ENCODE results near the gene GFRA1.
"Not testable (repeated sequence)": the region's sequence is repeated elsewhere in the genome, so short reads cannot be mapped to it uniquely, and the experiment has no call there.

Gene GFRA1

DNA sequence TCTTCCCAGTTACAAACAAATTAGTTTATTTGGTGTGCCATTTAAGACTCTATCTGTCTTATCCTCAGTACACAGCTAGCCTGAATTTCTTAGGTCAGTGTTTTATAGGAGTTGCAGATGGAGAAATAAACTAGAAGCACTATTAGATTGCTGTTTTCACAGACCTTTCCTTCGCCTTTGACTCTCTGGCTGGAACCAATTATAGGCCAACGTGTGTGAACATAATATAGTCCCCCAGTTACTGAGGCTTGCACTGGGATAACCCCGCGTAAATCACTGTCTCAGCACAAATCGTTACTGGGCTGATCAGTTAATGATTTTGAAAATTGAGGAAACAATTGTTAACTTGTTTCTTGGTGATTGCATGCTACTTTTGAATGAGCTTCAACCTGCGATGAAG is 233.4 kb downstream of the GFRA1 start:
- no peak for TF ChIP-seq CTCF (IDR thresholded peaks at IDR 0.05; ENCODE audit: low read depth, low read length)
- H3K4me3 ChIP-seq (ENCODE audit: low read depth, low read length), result no peak overlapping the region
- DNase-seq (ENCODE audit: low read depth, low spot score), result no peak
- in situ Hi-C loops (cut with HindIII; ENCODE audit: low sequenced_read_pairs), result no loop called here

DNA sequence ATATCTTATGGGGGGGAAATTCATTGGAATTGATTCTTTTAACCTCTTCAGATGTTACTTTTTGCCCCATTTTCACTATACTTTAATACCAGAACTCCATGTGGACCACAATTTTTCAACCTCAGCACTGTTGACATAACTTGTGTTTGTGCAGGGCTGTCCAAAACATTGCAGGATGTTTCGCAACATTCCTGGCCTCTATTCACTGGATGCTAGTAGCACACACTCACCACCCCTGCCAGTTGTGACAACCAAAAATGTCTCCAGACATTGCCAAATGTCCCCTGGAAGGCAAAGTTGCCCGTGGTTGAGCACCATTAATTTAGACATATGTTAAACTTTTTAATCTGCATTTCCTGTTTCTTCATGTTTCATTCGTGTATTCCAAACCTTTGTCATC is 234.7 kb downstream of the GFRA1 start:
- H3K4me3 ChIP-seq (ENCODE audit: low read depth, low read length), result no peak overlapping the region
- DNase-seq (ENCODE audit: low read depth, low spot score), result peak; percentile 13
- TF ChIP-seq CTCF (IDR thresholded peaks at IDR 0.05; ENCODE audit: low read depth, low read length), result no peak
- in situ Hi-C loops (cut with HindIII; ENCODE audit: low sequenced_read_pairs), result no loop called here

DNA sequence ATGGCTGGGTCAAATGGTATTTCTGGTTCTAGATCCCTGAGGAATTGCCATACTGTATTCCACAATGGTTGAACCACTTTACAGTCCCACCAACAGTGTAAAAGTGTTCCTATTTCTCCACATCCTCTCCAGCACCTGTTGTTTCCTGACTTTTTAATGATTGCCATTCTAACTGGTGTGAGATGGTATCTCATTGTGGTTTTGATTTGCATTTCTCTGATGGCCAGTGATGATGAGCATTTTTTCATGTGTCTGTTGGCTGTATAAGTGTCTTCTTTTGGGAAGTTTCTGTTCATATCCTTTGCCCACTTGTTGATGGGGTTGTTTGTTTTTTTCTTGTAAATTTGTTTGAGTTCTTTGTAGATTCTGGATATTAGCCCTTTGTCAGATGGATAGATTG is 237.6 kb downstream of the GFRA1 start:
- in situ Hi-C loops (cut with HindIII; ENCODE audit: low sequenced_read_pairs); H3K4me3 ChIP-seq (ENCODE audit: low read depth, low read length); DNase-seq (ENCODE audit: low read depth, low spot score): not testable (repeated sequence)

- H3K4me3 ChIP-seq (ENCODE audit: low read depth, low read length), result no peak overlapping the region
- in situ Hi-C loops (cut with HindIII; ENCODE audit: low sequenced_read_pairs), result no loop called here
- TF ChIP-seq CTCF (IDR thresholded peaks at IDR 0.05; ENCODE audit: low read depth, low read length), result no peak
- DNase-seq (ENCODE audit: low read depth, low spot score), result no peak
Measured at GRCh38 chr10:116030576-116030975, 242.4 kb downstream of the GFRA1 start.

- in situ Hi-C loops (cut with HindIII; ENCODE audit: low sequenced_read_pairs), result no loop called here
- no peak for DNase-seq (ENCODE audit: low read depth, low spot score)
- TF ChIP-seq CTCF (IDR thresholded peaks at IDR 0.05; ENCODE audit: low read depth, low read length), result no peak
- no peak overlapping the region for H3K4me3 ChIP-seq (ENCODE audit: low read depth, low read length)
Measured at GRCh38 chr10:116029826-116030225, 243.2 kb downstream of the GFRA1 start.

DNA sequence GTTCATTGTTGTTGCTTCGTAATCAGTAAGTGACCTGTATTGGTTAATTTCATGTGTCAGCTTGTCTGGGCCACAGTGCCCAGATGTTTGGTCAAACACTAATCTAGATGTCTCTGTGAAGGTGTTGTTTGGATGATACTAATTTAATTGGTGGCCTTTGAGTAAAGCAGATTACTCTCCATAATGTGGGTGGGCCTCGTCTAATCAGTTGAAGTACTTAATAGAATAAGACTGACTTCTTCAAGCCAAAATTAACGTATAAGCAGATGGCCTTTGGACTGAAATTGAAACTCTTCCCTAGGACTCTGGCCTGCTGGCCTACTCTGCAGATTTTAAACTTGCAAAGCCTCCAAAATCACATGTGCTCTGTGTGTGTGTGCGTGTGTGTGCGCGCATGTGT is 245.7 kb downstream of the GFRA1 start:
- no peak for DNase-seq (ENCODE audit: low read depth, low spot score)
- no peak overlapping the region for H3K4me3 ChIP-seq (ENCODE audit: low read depth, low read length)
- in situ Hi-C loops (cut with HindIII; ENCODE audit: low sequenced_read_pairs), result no loop called here
- no peak for TF ChIP-seq CTCF (IDR thresholded peaks at IDR 0.05; ENCODE audit: low read depth, low read length)

DNA sequence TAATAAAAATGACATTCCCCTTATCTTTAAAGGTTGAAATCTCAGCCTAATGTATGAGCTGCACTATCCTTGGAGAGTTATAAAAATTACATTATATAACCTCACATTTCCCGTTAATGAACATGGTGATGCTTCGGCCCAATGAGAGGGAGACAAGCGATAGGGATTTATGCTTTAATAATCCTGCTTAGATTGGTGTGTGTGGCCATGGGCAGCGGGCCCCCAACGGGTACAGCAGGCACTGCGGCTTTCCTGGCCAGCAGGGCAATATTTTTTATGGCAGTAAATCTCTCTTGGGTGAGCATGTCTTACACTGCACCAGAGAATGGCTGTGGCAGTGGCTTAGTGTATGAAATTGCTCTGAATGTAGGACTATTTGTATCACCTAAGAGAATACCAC is 246.3 kb downstream of the GFRA1 start:
- in situ Hi-C loops (cut with HindIII; ENCODE audit: low sequenced_read_pairs), result no loop called here
- DNase-seq (ENCODE audit: low read depth, low spot score), result no peak
- no peak overlapping the region for H3K4me3 ChIP-seq (ENCODE audit: low read depth, low read length)
- TF ChIP-seq CTCF (IDR thresholded peaks at IDR 0.05; ENCODE audit: low read depth, low read length), result no peak
